RWPE1 (cell line): Measurements from ENCODE around the gene IER5L.
A peak's percentile ranks its signal among the peaks of the same experiment; 100 is the strongest.

ENCODE experiments used
- CTCF ChIA-PET: fragments of 350-600 bp; sonication (Branson Sonifier 250); formaldehyde crosslinking; extraction: SDS; loops from one replicate; lab custom pipeline; 2021; lab: Yijun Ruan, JAX
- POLR2A ChIA-PET: fragments of 400-600 bp; formaldehyde crosslinking; extraction: SDS; loops from one replicate; lab custom pipeline; 2020; ENCODE audit warnings: antibody characterized with exemption; ENCODE audit not compliant: low non-redundant PET; lab: Yijun Ruan, JAX
- DNase-seq: peaks from one replicate; pipeline ENCODE4 v3.0.0; 2012; ENCODE audit warnings: low spot score
- H3K27ac ChIP-seq: fragments of 450-650 bp; 2 replicates; pipeline ENCODE4 v1.5.1; 2017
- TF ChIP-seq, protein P1 (sequence below): fragments of 450-650 bp; conservative IDR thresholded peaks from 2 replicates; pipeline ENCODE4 v1.5.1; 2017; ENCODE audit warnings: low read depth, mild to moderate bottlenecking

Gene IER5L

DNA sequence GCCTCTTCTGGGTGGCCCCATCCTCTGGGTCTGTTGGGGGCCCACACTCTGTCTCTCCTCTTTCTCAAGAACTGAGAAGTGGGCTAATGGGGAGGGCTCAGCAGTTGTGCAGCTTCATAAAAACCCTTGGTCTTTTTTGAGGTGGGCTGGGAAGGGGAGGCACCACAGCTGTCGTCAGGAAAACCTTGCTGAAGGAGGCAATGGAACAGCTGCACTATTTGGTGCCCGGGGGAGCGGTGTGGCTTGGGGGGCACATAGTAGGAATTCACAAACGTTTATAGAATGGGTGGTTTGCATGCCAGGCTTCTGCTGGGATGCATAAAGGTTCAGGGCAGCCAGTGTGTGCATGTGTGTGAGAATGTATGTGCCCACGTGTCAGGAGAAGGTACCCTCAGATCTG is 3.2 kb upstream of the IER5L start:
- no peak for DNase-seq
- ChIA-PET POLR2A (no interaction called here), CTCF (interaction anchor here (1.2 kb wide), 1 partner anchor 443 kb away, joined by 3 read pairs; no protein-coding TSS in a partner anchor)
- H3K27ac ChIP-seq = no peak overlapping the region
- TF ChIP-seq, protein P1, sequence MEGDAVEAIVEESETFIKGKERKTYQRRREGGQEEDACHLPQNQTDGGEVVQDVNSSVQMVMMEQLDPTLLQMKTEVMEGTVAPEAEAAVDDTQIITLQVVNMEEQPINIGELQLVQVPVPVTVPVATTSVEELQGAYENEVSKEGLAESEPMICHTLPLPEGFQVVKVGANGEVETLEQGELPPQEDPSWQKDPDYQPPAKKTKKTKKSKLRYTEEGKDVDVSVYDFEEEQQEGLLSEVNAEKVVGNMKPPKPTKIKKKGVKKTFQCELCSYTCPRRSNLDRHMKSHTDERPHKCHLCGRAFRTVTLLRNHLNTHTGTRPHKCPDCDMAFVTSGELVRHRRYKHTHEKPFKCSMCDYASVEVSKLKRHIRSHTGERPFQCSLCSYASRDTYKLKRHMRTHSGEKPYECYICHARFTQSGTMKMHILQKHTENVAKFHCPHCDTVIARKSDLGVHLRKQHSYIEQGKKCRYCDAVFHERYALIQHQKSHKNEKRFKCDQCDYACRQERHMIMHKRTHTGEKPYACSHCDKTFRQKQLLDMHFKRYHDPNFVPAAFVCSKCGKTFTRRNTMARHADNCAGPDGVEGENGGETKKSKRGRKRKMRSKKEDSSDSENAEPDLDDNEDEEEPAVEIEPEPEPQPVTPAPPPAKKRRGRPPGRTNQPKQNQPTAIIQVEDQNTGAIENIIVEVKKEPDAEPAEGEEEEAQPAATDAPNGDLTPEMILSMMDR = no peak

DNA sequence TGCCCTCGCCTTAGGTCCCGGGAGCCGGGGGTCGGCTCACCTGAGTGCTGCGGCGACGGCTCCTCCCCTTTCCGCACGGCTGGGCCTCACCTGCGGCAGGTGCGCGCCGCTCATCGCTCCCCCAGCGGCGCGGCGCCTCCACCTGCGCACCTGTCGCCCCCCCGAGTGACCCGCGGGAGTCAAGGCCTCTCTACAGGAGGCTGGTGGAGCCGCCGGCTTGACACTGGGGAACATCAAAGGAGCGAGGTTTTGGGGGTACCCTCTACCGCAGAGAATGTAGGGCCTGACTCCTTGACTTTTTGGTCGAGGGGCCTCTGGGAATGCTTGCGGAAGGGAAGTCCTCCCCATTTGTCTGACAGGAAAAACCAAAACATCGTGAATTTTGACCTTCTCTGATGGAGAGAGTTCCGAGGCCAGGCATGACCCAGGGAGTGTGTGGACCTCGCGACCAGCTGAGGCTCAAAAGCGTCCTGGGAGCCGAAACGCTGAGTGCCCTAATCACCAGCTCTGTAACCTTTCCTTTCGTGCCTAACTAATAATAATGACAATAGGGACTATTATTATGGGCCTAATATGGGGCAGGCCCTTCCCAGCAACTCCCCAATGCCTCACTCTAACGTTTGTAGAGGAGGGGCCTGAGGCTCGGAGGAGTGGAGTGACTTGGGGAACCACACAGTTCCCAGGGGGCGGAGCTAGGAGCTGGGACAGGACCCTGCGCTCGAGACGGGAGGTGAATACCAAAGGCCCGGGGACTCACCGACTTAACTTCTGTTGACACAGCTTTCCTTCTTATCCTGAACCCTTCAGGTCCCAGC is 714 bp upstream of the IER5L start:
- TF ChIP-seq, protein P1 = no peak
- ChIA-PET POLR2A (interaction anchor here (0.5 to 5.8 kb wide), 21 partner anchors 8 to 428 kb away, joined by 3 to 81 read pairs (median 4); no protein-coding TSS in a partner anchor), CTCF (interaction anchor here (0.6 to 0.7 kb wide), 4 partner anchors 16 to 446 kb away, joined by 3 to 6 read pairs (median 3); no protein-coding TSS in a partner anchor)
- H3K27ac ChIP-seq = peak overlapping the region; percentile 99
- no peak for DNase-seq

DNA sequence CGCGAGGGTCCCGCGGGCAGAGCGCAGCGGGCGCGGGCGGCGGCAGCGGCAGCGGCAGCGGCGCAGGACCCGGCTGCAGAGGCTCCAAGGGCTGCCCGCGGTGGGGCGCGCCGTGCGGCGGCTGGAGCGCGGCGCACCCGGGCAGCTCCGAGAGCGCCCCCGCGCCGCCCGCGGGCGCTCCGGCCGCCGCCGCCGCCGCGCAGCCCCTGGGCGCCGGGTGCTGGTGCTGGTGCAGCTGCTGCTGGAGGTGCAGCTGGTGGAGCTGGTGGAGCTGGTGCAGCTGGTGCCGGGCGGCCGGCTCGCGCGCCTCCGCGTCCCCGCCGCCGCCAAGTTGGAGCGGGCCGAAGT is 644 bp downstream of the IER5L start:
- ChIA-PET CTCF (interaction anchor here (0.6 to 2.2 kb wide), 5 partner anchors 21 to 461 kb away, joined by 3 to 6 read pairs (median 3); no protein-coding TSS in a partner anchor), POLR2A (interaction anchor here (0.6 to 5.8 kb wide), 10 partner anchors 37 to 447 kb away, joined by 3 to 81 read pairs (median 4); no protein-coding TSS in a partner anchor)
- peak; percentile 45 for DNase-seq
- H3K27ac ChIP-seq = peak overlapping the region; percentile 99
- TF ChIP-seq, protein P1 = no peak; the same call in 1 of the 2 replicates

DNA sequence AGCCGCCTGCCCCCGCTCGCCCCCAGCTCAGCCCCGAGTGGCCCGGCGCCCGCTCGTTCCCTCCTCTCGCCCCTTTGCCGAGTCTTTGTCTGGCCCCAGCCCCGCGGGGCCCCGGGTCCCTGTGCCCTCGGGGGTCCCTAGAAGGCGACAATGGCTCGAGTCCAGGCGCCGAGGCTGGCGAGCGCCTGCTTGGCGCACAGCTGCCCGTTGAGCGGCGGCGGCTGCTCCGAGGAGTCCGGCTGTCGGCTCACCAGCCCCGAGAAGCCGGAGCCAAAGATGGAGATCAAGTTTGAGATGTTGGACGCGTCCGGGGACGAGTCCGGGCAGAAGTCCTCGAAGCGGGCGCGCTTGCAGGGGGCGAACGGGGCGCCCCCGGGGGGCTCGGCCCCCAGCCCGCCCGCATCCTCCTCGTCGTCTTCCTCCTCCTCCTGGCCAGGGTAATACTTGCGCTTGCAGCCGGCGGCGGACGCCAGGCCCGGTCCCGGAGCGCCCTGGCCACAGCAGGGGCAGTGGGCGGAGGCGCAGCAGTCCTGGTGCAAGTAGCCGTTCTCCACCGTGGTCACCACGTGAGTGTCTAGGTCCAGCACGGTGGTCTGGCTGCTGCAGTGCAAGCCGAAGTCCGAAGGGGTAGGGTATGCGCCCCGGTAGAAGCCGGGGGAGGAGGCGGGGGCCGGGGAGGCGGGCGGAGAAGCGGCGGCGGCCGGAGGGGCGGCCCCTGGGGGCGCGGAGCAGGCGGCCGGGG is 1.2 kb downstream of the IER5L start:
- DNase-seq = peak; percentile 55
- H3K27ac ChIP-seq = peak overlapping the region; percentile 99
- CTCF ChIA-PET = interaction anchor here (0.6 to 5.8 kb wide), 10 partner anchors 10 to 462 kb away, joined by 3 to 50 read pairs (median 4); no protein-coding TSS in a partner anchor
- TF ChIP-seq, protein P1 = no peak
- POLR2A ChIA-PET = interaction anchor here (0.7 to 5.8 kb wide), 4 partner anchors 37 to 166 kb away, joined by 3 to 81 read pairs (median 4); no protein-coding TSS in a partner anchor

DNA sequence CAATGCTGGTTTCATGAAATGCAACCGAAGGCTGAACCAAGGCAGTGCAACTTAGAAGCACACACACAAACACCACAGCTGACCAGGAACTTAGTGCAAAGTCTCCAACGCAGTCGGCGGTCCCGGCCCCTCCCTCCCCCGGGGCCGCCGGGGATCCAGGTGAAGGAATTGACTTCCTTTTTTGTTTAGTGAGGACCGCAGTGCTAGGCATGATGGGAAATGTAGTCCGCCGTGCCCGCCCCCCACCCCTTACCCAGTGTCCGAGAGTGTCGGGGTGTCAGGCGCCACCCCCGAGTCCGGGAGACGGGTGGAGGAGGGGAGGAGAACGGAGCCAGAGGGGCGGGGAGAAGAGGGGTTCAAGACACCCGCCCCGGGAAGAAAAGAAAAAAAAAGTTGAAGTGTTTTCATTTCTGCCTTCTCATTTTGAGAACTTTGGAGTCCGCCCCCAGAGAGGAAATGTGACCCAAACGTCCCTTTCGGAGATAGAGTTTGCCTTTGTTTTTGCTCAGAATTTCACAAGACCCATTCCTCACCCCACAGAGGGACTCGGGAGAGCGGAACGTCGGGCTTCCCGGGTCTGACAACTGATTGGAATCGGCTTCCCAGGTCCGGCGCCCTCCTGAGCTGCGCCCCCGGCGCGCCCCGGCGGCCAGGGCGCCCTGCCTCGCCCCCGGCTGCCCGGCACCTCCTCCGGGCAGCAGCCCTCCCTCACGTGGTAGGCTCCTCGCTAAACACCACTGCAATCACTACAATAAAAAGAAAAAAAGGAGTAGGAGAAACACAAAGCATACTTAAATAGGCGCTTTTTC is 2.0 kb downstream of the IER5L start:
- peak; percentile 97 for DNase-seq
- H3K27ac ChIP-seq = peak overlapping the region; percentile 99
- TF ChIP-seq, protein P1 = no peak; the same call in 1 of the 2 replicates
- CTCF ChIA-PET = interaction anchor here (0.6 to 5.8 kb wide), 8 partner anchors 11 to 444 kb away, joined by 3 to 63 read pairs (median 12); partner anchors contain the start of gene C9orf50
- POLR2A ChIA-PET = interaction anchor here (0.8 to 5.8 kb wide), 4 partner anchors 36 to 432 kb away, joined by 3 to 81 read pairs (median 4); no protein-coding TSS in a partner anchor
